COR-L47 (cell line): ENCODE measurements around the gene ZBTB16.

Experiments used
- DNase-seq: peaks from one replicate; lab custom pipeline; 2025; lab: John Stamatoyannopoulos, UW

Gene ZBTB16

GRCh38 chr11:114084414-114084813 is 24.9 kb downstream of the ZBTB16 start:
- DNase-seq, result no peak

- peak; percentile 76 for DNase-seq
These were observed 26.7 kb downstream of the ZBTB16 start for GRCh38 chr11:114085965-114086793.

GRCh38 chr11:114087025-114087424 is 27.5 kb downstream of the ZBTB16 start:
- no peak for DNase-seq

- no peak for DNase-seq
These were observed 28.7 kb downstream of the ZBTB16 start for GRCh38 chr11:114088216-114088615.

- DNase-seq, result no peak
These were observed 29.3 kb downstream of the ZBTB16 start for GRCh38 chr11:114088836-114089235.

- DNase-seq, result no peak
These were observed 30.2 kb downstream of the ZBTB16 start for GRCh38 chr11:114089748-114090147.

- DNase-seq, result no peak
These were observed 30.9 kb downstream of the ZBTB16 start for GRCh38 chr11:114090225-114090910.

- no peak for DNase-seq
These were observed 31.5 kb downstream of the ZBTB16 start for GRCh38 chr11:114090976-114091375.

GRCh38 chr11:114091516-114092397 is 32.2 kb downstream of the ZBTB16 start:
- no peak for DNase-seq

GRCh38 chr11:114092478-114092877 is 33.0 kb downstream of the ZBTB16 start:
- no peak for DNase-seq

GRCh38 chr11:114092953-114093352 is 33.4 kb downstream of the ZBTB16 start:
- DNase-seq, result no peak

GRCh38 chr11:114094516-114094915 is 35.0 kb downstream of the ZBTB16 start:
- DNase-seq, result no peak

- no peak for DNase-seq
These were observed 36.4 kb downstream of the ZBTB16 start for GRCh38 chr11:114095899-114096298.

GRCh38 chr11:114097832-114098231 is 38.3 kb downstream of the ZBTB16 start:
- no peak for DNase-seq

GRCh38 chr11:114098927-114099326 is 39.4 kb downstream of the ZBTB16 start:
- DNase-seq, result peak; percentile 14

- DNase-seq, result no peak
These were observed 40.1 kb downstream of the ZBTB16 start for GRCh38 chr11:114099392-114100178.

GRCh38 chr11:114102993-114103896 is 43.7 kb downstream of the ZBTB16 start:
- no peak for DNase-seq

GRCh38 chr11:114105611-114106010 is 46.1 kb downstream of the ZBTB16 start:
- DNase-seq, result no peak

GRCh38 chr11:114106047-114106446 is 46.5 kb downstream of the ZBTB16 start:
- no peak for DNase-seq

GRCh38 chr11:114106986-114107385 is 47.5 kb downstream of the ZBTB16 start:
- DNase-seq, result no peak
